PC-9 (cell line): ENCODE data around the gene KCNK10.

ENCODE experiments used
- CTCF ChIP-seq: fragments of 200-600 bp; sonication (generic); conservative IDR thresholded peaks from 2 replicates; pipeline ENCODE4 v1.6.1; 2017; ENCODE audit warnings: mixed run types, antibody characterized with exemption, mild to moderate bottlenecking, moderate library complexity
- EZH2 ChIP-seq: fragments of 200-600 bp; sonication (generic); IDR thresholded peaks from 2 replicates; pipeline ENCODE4 v1.8.0; 2017; ENCODE audit warnings: antibody characterized with exemption, low read depth

GRCh38 chr14:88333036-88333435, 10.0 kb upstream of the KCNK10 start:
- no peak for TF ChIP-seq CTCF
- no peak for TF ChIP-seq EZH2
